ENCODE data around the gene GBP7.

DNA sequence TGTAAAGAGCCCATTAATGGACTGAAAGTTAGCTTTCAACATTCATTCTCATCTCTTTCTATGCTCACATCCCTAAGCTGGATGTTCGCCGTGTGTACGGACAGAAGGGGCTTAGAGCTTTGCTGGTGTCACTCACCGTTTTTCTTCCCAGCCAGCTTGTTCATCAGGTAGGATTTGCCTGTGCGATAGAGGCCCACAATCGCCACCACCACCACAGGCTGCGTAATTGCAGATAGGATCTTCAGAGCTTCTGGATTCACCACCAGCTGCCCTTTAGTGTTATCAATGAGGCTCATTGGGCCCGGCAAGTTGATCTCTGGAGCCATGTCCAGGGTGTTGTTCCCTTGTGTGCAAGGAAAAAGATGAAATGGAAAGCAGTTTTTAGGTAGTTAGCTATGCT is 54.2 kb downstream of the GBP7 start:
- TF ChIP-seq, protein P1, sequence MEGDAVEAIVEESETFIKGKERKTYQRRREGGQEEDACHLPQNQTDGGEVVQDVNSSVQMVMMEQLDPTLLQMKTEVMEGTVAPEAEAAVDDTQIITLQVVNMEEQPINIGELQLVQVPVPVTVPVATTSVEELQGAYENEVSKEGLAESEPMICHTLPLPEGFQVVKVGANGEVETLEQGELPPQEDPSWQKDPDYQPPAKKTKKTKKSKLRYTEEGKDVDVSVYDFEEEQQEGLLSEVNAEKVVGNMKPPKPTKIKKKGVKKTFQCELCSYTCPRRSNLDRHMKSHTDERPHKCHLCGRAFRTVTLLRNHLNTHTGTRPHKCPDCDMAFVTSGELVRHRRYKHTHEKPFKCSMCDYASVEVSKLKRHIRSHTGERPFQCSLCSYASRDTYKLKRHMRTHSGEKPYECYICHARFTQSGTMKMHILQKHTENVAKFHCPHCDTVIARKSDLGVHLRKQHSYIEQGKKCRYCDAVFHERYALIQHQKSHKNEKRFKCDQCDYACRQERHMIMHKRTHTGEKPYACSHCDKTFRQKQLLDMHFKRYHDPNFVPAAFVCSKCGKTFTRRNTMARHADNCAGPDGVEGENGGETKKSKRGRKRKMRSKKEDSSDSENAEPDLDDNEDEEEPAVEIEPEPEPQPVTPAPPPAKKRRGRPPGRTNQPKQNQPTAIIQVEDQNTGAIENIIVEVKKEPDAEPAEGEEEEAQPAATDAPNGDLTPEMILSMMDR (IDR thresholded peaks at IDR 0.05; ENCODE audit: low read depth, low read length, poor library complexity, severe bottlenecking): no peak
- TF ChIP-seq EZH2phosphoT487 (IDR thresholded peaks at IDR 0.05; ENCODE audit: borderline replicate concordance, low read length): no peak
